ENCODE measurements around the gene PRUNE2.
A peak's percentile ranks its signal among the peaks of the same experiment; 100 is the strongest.

Gene PRUNE2

GRCh38 chr9:76692458-76693129, 213.3 kb downstream of the PRUNE2 start:
- no peak for DNase-seq

- peak in 1 of 2 donors; percentile 43 for DNase-seq
Observed at GRCh38 chr9:76691517-76692313, 214.2 kb downstream of the PRUNE2 start.

GRCh38 chr9:76690973-76691370, 214.9 kb downstream of the PRUNE2 start:
- no peak for DNase-seq

- no peak for DNase-seq
Observed at GRCh38 chr9:76690246-76690972, 215.5 kb downstream of the PRUNE2 start.

GRCh38 chr9:76688471-76689238, 217.3 kb downstream of the PRUNE2 start:
- DNase-seq, result peak; percentile 13 to 26

GRCh38 chr9:76687861-76688391, 218.0 kb downstream of the PRUNE2 start:
- peak; percentile 53 to 54 for DNase-seq

- DNase-seq, result no peak
Observed at GRCh38 chr9:76686756-76687155, 219.2 kb downstream of the PRUNE2 start.

GRCh38 chr9:76684213-76684612, 221.7 kb downstream of the PRUNE2 start:
- DNase-seq, result no peak

GRCh38 chr9:76681556-76681955, 224.4 kb downstream of the PRUNE2 start:
- no peak for DNase-seq

- no peak for DNase-seq
Observed at GRCh38 chr9:76680716-76681425, 225.0 kb downstream of the PRUNE2 start.

GRCh38 chr9:76677481-76678055, 228.3 kb downstream of the PRUNE2 start:
- no peak for DNase-seq

- DNase-seq, result no peak
Observed at GRCh38 chr9:76676857-76677256, 229.1 kb downstream of the PRUNE2 start.

- DNase-seq, result no peak
Observed at GRCh38 chr9:76667521-76667957, 238.4 kb downstream of the PRUNE2 start.

- peak in 1 of 2 donors; percentile 17 for DNase-seq
Observed at GRCh38 chr9:76665966-76666365, 239.9 kb downstream of the PRUNE2 start.

GRCh38 chr9:76665458-76665857, 240.5 kb downstream of the PRUNE2 start:
- DNase-seq, result no peak

- DNase-seq, result no peak
Observed at GRCh38 chr9:76664120-76664519, 241.8 kb downstream of the PRUNE2 start.

- DNase-seq, result peak; percentile 18 to 27
Observed at GRCh38 chr9:76662476-76663281, 243.2 kb downstream of the PRUNE2 start.

- DNase-seq, result peak; percentile 56 to 73
Observed at GRCh38 chr9:76658510-76659231, 247.2 kb downstream of the PRUNE2 start.

- no peak for DNase-seq
Observed at GRCh38 chr9:76657265-76657664, 248.6 kb downstream of the PRUNE2 start.

GRCh38 chr9:76655971-76656370, 249.9 kb downstream of the PRUNE2 start:
- peak in 1 of 2 donors; percentile 10 for DNase-seq
